ENCODE measurements around the gene CDK2.

DNA sequence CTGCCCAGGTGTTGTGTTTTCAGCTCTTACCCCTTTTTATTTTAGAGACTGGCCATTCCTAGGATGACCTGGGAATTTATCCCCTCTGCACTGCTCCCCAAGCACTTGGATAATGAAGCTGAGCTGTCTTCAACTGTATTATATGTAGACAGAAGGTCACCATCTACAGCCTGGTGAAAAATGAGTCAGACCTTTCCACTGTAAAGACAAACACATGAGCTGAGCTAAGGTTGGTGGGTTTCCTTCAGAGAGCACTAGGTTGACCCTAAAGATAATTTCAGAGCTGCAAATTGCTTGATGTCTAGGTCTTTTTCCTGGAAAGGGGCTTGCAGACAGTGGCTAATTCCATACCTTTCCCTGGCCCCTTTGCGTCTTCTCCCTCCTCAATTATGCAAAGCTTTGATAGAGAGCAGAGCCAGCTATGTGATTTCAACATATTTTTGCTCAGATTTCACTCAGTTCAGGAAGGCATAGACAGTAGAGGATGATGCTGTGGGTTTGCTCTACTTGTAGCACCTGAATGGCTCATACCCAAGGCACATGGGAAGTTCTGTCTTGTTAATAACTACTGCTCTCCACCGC is 45.0 kb downstream of the CDK2 start:
- TF ChIP-seq, protein P1, sequence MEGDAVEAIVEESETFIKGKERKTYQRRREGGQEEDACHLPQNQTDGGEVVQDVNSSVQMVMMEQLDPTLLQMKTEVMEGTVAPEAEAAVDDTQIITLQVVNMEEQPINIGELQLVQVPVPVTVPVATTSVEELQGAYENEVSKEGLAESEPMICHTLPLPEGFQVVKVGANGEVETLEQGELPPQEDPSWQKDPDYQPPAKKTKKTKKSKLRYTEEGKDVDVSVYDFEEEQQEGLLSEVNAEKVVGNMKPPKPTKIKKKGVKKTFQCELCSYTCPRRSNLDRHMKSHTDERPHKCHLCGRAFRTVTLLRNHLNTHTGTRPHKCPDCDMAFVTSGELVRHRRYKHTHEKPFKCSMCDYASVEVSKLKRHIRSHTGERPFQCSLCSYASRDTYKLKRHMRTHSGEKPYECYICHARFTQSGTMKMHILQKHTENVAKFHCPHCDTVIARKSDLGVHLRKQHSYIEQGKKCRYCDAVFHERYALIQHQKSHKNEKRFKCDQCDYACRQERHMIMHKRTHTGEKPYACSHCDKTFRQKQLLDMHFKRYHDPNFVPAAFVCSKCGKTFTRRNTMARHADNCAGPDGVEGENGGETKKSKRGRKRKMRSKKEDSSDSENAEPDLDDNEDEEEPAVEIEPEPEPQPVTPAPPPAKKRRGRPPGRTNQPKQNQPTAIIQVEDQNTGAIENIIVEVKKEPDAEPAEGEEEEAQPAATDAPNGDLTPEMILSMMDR (IDR thresholded peaks at IDR 0.05): no peak
- TF ChIP-seq POLR2A (IDR thresholded peaks at IDR 0.05): no peak
